A673 (cell line): ENCODE data around the gene SLC25A19. TPM values are rescaled to one million over a fixed set of nuclear protein-coding genes. Genes with fewer than 3 reads are reported as not detected.

Experiments used
- BruUV-seq: library from RNA; stranded (reverse); fragments of 400-500 nt; replicated peaks from 2 replicates; lab custom pipeline; 2021; lab: Mats Ljungman, UMichigan
- CTCF ChIA-PET: fragments of 300-600 bp; sonication (Branson Sonifier 250); formaldehyde crosslinking; loops from one replicate; lab custom pipeline; 2022; ENCODE audit warnings: antibody characterized with exemption; lab: Charles Lee
- POLR2A ChIA-PET: fragments of 300-600 bp; sonication (Branson Sonifier 250); formaldehyde crosslinking; loops from one replicate; lab custom pipeline; 2022; ENCODE audit warnings: antibody characterized with exemption; ENCODE audit not compliant: low non-redundant PET; lab: Charles Lee
- DNase-seq: peaks from one replicate; pipeline ENCODE4 v3.0.0-alpha.2; 2015; ENCODE audit warnings: low spot score
- H3K27ac ChIP-seq: fragments of 200-600 bp; sonication (generic); 2 replicates; pipeline ENCODE4 v1.5.1; 2016; ENCODE audit warnings: mixed run types, low read depth, mild to moderate bottlenecking, mixed read lengths, antibody characterized with exemption, low read length; ENCODE audit not compliant: poor library complexity, severe bottlenecking
- H3K27me3 ChIP-seq: fragments of 200-600 bp; sonication (generic); replicated peaks from 2 replicates; pipeline ENCODE4 v1.6.1; 2017; ENCODE audit warnings: mixed run types, low read depth, mild to moderate bottlenecking, mixed read lengths, antibody characterized with exemption, low read length; ENCODE audit not compliant: insufficient read depth, poor library complexity
- H3K36me3 ChIP-seq: fragments of 200-600 bp; sonication (generic); 2 replicates; pipeline ENCODE4 v1.6.1; 2016; ENCODE audit warnings: mixed run types, mild to moderate bottlenecking, mixed read lengths, antibody characterized with exemption, low read length; ENCODE audit not compliant: insufficient read depth, poor library complexity, severe bottlenecking
- H3K4me1 ChIP-seq: fragments of 200-600 bp; sonication (generic); 2 replicates; pipeline ENCODE4 v1.6.1; 2017; ENCODE audit warnings: mixed run types, mild to moderate bottlenecking, mixed read lengths, antibody characterized with exemption, low read length; ENCODE audit not compliant: insufficient read depth, poor library complexity, severe bottlenecking
- H3K4me3 ChIP-seq: fragments of 200-600 bp; sonication (generic); 2 replicates; pipeline ENCODE4 v1.5.1; 2016; ENCODE audit warnings: low read depth, mixed run types, mild to moderate bottlenecking, mixed read lengths, low read length; ENCODE audit not compliant: poor library complexity, severe bottlenecking
- H3K9me3 ChIP-seq: fragments of 200-600 bp; sonication (generic); 2 replicates; pipeline ENCODE4 v1.6.1; 2016; ENCODE audit warnings: mixed run types, low read depth, mild to moderate bottlenecking, mixed read lengths, antibody characterized with exemption, low read length; ENCODE audit not compliant: poor library complexity, severe bottlenecking
- EZH2 ChIP-seq: fragments of 200-600 bp; sonication (generic); IDR thresholded peaks from 2 replicates; pipeline ENCODE4 v1.6.1; 2017; ENCODE audit warnings: borderline replicate concordance, low read depth, mild to moderate bottlenecking, mixed read lengths, antibody characterized with exemption, low read length; ENCODE audit not compliant: poor library complexity, severe bottlenecking
- intact Hi-C: fragments of 100-400 bp; cut with micrococcal nuclease; formaldehyde crosslinking; loops from one replicate; pipeline ENCODE4 v1.10.0; 2022; ENCODE audit not compliant: unreplicated experiment
- total RNA-seq: library from RNA; stranded (reverse); gene quantifications from 2 replicates; pipeline ENCODE4 v1.2.3, GENCODE V29; 2021
- TF ChIP-seq, protein P1 (sequence below): fragments of 300-800, 200-600 bp; sonication (generic); conservative IDR thresholded peaks from 2 replicates; pipeline ENCODE4 v1.5.1; 2017; ENCODE audit warnings: low read depth, mild to moderate bottlenecking, antibody characterized with exemption, low read length, moderate library complexity, mixed read lengths

The SLC25A19 gene
- total RNA-seq, 1 experiment from 2014 or later, result 45.0 TPM

DNA sequence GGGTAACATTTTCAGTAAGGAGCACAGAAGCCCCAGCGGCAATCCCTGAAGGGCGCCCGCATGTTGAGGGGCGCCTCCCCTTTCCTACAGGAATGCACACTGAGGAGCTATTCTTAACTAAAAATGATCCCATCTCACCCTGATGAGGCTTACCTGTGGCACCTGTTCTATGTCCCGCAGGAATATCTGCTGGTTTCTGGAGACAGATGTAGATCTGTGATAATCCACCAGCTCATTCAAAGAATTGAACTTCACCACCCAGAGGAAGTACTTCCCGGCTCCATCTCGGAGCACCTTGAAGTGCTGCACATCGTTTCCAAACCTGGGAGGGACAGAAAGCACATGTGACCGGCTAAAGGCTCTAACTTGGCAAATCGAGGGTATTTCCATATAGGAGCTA lies 32.3 kb upstream of the SLC25A19 start:
- Histone ChIP-seq H3K27ac (no peak overlapping the region), H3K9me3 (no peaks in the 10 kb centered on the region), H3K4me3 (no peak overlapping the region), H3K27me3 (no peaks in the 10 kb centered on the region), H3K36me3 (peaks cover 23% of the 10 kb centered on the region), H3K4me1 (no peaks in the 10 kb centered on the region)
- intact Hi-C loops, result no loop called here
- no peak for DNase-seq
- POLR2A ChIA-PET, result interaction anchor here (0.6 kb wide), 1 partner anchor 1248 kb away, joined by 3 read pairs; no protein-coding TSS in a partner anchor
- CTCF ChIA-PET, result interaction anchor here (0.6 kb wide), 1 partner anchor 195 kb away, joined by 4 read pairs; no protein-coding TSS in a partner anchor
- BruUV-seq, result no TSS peak
- TF ChIP-seq, protein P1, sequence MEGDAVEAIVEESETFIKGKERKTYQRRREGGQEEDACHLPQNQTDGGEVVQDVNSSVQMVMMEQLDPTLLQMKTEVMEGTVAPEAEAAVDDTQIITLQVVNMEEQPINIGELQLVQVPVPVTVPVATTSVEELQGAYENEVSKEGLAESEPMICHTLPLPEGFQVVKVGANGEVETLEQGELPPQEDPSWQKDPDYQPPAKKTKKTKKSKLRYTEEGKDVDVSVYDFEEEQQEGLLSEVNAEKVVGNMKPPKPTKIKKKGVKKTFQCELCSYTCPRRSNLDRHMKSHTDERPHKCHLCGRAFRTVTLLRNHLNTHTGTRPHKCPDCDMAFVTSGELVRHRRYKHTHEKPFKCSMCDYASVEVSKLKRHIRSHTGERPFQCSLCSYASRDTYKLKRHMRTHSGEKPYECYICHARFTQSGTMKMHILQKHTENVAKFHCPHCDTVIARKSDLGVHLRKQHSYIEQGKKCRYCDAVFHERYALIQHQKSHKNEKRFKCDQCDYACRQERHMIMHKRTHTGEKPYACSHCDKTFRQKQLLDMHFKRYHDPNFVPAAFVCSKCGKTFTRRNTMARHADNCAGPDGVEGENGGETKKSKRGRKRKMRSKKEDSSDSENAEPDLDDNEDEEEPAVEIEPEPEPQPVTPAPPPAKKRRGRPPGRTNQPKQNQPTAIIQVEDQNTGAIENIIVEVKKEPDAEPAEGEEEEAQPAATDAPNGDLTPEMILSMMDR, result no peak
- TF ChIP-seq EZH2, result no peak

DNA sequence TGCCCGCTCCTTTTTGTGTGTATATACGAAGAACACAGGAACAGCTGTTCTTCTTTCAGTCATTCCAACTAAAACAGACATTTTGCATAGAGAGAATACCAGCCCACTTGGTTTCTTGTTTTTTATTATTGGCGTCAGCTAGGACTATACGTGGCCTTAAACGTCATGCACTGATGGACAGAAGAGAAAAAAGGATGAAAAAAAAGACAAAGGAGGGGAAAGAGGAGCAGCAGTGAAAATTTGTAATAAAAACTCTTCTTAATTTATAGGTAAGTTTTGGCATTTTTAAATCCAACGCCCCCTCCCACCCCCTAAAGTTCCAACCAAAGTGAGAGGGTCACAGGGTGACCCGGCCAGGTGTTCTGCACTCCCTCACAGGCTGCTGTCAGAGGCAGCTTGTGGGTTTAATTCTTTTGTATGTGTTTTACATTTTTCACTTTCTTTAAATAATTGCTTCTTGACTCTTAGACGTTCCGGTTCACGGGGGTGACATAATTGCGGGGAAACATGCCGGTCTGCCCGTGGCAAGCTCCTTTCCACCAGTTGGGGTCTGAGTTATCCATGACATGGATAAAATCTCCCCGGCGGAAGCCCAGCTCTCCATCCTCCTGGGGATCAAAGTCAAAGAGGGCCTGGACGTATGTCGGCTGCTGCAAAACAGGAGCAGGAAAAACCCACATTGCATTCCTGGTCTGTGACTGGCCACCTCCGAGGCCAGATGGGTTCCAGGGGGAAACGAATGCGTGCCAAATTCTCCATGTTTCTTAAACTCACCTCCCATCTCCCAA lies 30.9 kb upstream of the SLC25A19 start:
- no peak overlapping the region for H3K4me3 ChIP-seq
- no peak overlapping the region for H3K27ac ChIP-seq
- CTCF ChIA-PET, result interaction anchor here (0.6 to 1.0 kb wide), 2 partner anchors 49 to 361 kb away, joined by 4 read pairs; partner anchors contain the start of gene MIF4GD
- DNase-seq, result no peak
- TF ChIP-seq, protein P1, result no peak
- TF ChIP-seq EZH2, result no peak
- H3K27me3 ChIP-seq, result no peaks in the 10 kb centered on the region
- TSS peak; percentile 57 for BruUV-seq
- intact Hi-C loops, result no loop called here
- no peaks in the 10 kb centered on the region for H3K4me1 ChIP-seq
- POLR2A ChIA-PET, result interaction anchor here (0.6 kb wide), 1 partner anchor 24 kb away, joined by 9 read pairs; no protein-coding TSS in a partner anchor
- peaks cover 23% of the 10 kb centered on the region for H3K36me3 ChIP-seq
- H3K9me3 ChIP-seq, result no peaks in the 10 kb centered on the region

DNA sequence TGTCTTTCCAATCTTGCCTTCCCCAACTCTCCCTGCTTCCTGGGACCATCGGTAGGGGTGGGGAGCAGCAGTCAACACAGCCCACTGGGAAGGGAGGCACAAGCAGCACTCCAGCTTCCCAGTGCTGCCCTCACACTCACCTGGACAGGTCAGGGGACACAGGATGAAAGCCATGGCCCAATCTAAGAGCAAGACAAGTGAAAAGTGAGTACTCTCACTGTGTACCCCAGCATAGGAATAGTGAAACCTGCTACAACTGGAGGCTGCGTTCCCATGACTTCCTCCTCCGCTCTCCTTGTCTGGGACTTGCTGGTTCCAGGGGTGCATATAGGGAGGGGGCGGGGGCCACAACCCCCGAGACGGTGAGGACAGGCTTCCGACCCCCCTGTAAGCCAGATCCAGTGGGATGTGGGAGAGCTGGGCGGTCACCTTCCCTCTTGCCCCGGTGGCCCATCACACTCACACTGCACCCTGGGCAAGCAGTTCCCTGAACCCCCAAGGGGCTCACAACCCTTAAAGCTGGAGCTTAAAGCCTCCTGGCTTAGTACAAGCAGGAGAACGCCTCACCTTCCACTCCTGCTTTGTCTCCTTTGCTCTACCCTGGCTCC lies 29.5 kb upstream of the SLC25A19 start:
- Histone ChIP-seq H3K27ac (peak overlapping the region; percentile 23), H3K4me1 (no peaks in the 10 kb centered on the region), H3K4me3 (no peak overlapping the region), H3K36me3 (peaks cover 23% of the 10 kb centered on the region), H3K27me3 (no peaks in the 10 kb centered on the region), H3K9me3 (no peaks in the 10 kb centered on the region)
- ChIA-PET POLR2A (no interaction called here), CTCF (no interaction called here)
- no TSS peak for BruUV-seq
- no peak for DNase-seq
- TF ChIP-seq EZH2, result no peak
- TF ChIP-seq, protein P1, result no peak
- intact Hi-C loops, result no loop called here
